GM12801 (cell line): ENCODE data around the gene RBMS1.

Experiments used
- CTCF ChIP-seq: IDR thresholded peaks from one replicate; pipeline ENCODE4 v1.5.1; 2011; ENCODE audit warnings: control low read depth; ENCODE audit not compliant: insufficient read length; ENCODE audit errors: extremely low read depth

The RBMS1 gene

GRCh38 chr2:160224060-160224459 lies 269.5 kb downstream of the RBMS1 start:
- no peak for TF ChIP-seq CTCF

- no peak for TF ChIP-seq CTCF
Measured at GRCh38 chr2:160223560-160223959, 270.0 kb downstream of the RBMS1 start.

- no peak for TF ChIP-seq CTCF
Measured at GRCh38 chr2:160222546-160223283, 270.9 kb downstream of the RBMS1 start.
